Natural killer cell treated with Interleukin-12 subunit alpha and Interleukin-12 subunit beta and Interleukin-15 and Interleukin-18, amount 100 ng/mL, for 72 hours (primary cell): ENCODE data around the gene RAB33A. TPM values are rescaled to one million over a fixed set of nuclear protein-coding genes. Genes with fewer than 3 reads are reported as not detected.

Source experiments
- ATAC-seq, 2 donors: fragments of 150-1000 bp; cut with Tn5 transposase in 1 of 2; sonication (Bioruptor Pico), chemical (Tn5 transposase) in 1 of 2; 2 replicates each; pipeline ENCODE4 v1.10.0; 2021
- DNase-seq: peaks from one replicate; pipeline ENCODE4 v3.0.0; 2022; ENCODE audit warnings: low spot score
- H3K27ac Mint-ChIP-seq, 2 donors: 1 replicate in 1 of 2; 2 replicates in 1 of 2; pipeline ENCODE4 v1.8.0; 2022; ENCODE audit warnings: mixed read lengths in 2 of 2, mild to moderate bottlenecking in 1 of 2, moderate library complexity in 1 of 2
- H3K27me3 Mint-ChIP-seq, 2 donors: 1 replicate in 1 of 2; 2 replicates in 1 of 2; pipeline ENCODE4 v1.8.0; 2022; ENCODE audit warnings: mixed read lengths in 2 of 2
- H3K36me3 Mint-ChIP-seq: one replicate; pipeline ENCODE4 v1.8.0; 2022; ENCODE audit warnings: mixed read lengths
- H3K4me1 Mint-ChIP-seq, 2 donors: 1 replicate in 1 of 2; 2 replicates in 1 of 2; pipeline ENCODE4 v1.8.0; 2022; ENCODE audit warnings: low read depth in 2 of 2, mixed read lengths in 2 of 2, mild to moderate bottlenecking in 1 of 2
- H3K4me3 Mint-ChIP-seq: one replicate; pipeline ENCODE4 v1.8.0; 2022; ENCODE audit warnings: mixed read lengths
- H3K9me3 Mint-ChIP-seq: 2 replicates; pipeline ENCODE4 v1.8.0; 2022; ENCODE audit warnings: mixed read lengths
- total RNA-seq, 2 donors: library from RNA; stranded (reverse); gene quantifications; one replicate each; pipeline ENCODE4 v1.2.3, GENCODE V29; 2022

The RAB33A gene
- total RNA-seq, 2 donors from 2014 or later: 25.4 to 44.2 TPM

- ATAC-seq: no peak
- Mint-ChIP-seq H3K27me3 (peaks cover 0 to 11% of the 10 kb centered on the region in 2 donors), H3K36me3 (peaks cover 11% of the 10 kb centered on the region), H3K4me1 (peaks cover 46 to 51% of the 10 kb centered on the region in 2 donors), H3K9me3 (no peaks in the 10 kb centered on the region), H3K27ac (peak overlapping the region; percentile 59 to 61), H3K4me3 (peak overlapping the region; percentile 61)
- no peak for DNase-seq
Observed at GRCh38 chrX:130176942-130177341, 5.2 kb downstream of the RAB33A start.

DNA sequence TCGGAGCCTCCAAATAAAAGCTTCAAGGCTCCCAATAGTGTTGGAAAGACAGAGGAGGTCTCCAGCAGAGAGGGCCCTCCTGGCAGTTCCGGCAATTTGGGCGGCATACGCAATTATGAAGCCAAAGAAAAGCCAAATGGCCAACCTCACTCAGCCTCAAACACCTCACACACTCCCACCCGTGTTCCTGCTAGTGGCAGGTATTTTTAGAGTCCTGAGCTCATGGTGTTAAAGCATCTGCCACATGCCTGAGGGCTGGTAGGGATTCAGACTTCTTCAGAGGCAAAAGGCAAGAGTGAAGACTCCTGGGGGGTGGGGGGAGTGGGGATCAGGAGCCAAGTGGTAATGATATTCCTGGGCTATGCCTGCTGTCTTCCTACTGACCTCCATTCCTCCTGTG, 7.4 kb downstream of the RAB33A start:
- no peak for DNase-seq
- Mint-ChIP-seq H3K27me3 (peaks cover 0 to 11% of the 10 kb centered on the region in 2 donors), H3K9me3 (no peaks in the 10 kb centered on the region), H3K4me1 (peaks cover 40 to 44% of the 10 kb centered on the region in 2 donors), H3K36me3 (peaks cover 11% of the 10 kb centered on the region), H3K4me3 (no peak overlapping the region), H3K27ac (peak overlapping the region; percentile 34 to 46)
- no peak for ATAC-seq

DNA sequence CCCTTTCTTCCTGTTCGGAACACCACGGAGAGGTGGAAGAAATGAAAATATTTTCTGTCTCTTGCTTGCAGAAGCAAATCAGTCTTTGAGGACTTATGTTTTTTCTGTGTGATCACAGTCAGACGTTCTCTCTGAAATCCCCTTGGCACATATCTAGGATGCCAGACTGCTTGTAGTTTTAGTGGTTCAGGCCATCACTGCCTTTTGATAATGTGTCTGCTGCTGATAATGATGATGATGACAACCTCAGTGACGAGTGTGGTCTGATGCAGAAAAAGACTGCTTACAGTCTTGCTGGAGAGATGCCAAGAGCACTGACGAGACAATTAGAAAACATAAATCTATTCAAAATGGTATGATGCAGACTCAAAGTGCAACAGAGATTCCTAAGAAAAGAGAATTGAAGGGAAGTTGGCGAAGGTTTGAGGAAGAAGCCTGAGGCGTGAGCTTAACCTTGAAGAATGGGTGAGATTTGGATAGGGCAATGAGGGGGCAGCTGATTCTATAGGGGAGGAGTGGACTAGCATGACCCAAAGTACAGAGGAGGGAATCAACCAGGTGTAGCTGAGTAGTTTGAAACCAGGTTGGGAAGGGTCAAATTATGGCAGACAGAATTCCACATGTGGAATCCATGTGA, 7.9 kb downstream of the RAB33A start:
- Mint-ChIP-seq H3K4me1 (peaks cover 39 to 43% of the 10 kb centered on the region in 2 donors), H3K27ac (peak overlapping the region; percentile 34 to 46)

GRCh38 chrX:130184168-130184567, 12.4 kb downstream of the RAB33A start:
- ATAC-seq: no peak
- peak overlapping the region; percentile 61 for H3K4me3 Mint-ChIP-seq
- H3K27ac Mint-ChIP-seq: peak overlapping the region; percentile 72 to 82

More for the DNA sequence above, 7.9 kb downstream of the RAB33A start:
- ATAC-seq: no peak
- DNase-seq: no peak
- Mint-ChIP-seq H3K27me3 (peaks cover 0 to 11% of the 10 kb centered on the region in 2 donors), H3K9me3 (no peaks in the 10 kb centered on the region), H3K36me3 (peaks cover 11% of the 10 kb centered on the region), H3K4me3 (peak overlapping the region; percentile 43)

GRCh38 chrX:130184857-130185256, 13.1 kb downstream of the RAB33A start:
- Mint-ChIP-seq H3K4me3 (no peak overlapping the region), H3K9me3 (no peaks in the 10 kb centered on the region), H3K27ac (no peak overlapping the region), H3K27me3 (peaks cover 0 to 5% of the 10 kb centered on the region in 2 donors), H3K36me3 (peaks cover 1% of the 10 kb centered on the region), H3K4me1 (peaks cover 12 to 20% of the 10 kb centered on the region in 2 donors)
- no peak for DNase-seq
- no peak for ATAC-seq

More at GRCh38 chrX:130184168-130184567, 12.4 kb downstream of the RAB33A start:
- H3K36me3 Mint-ChIP-seq: peaks cover 5% of the 10 kb centered on the region
- DNase-seq: no peak
- H3K27me3 Mint-ChIP-seq: peaks cover 0 to 8% of the 10 kb centered on the region in 2 donors
- no peaks in the 10 kb centered on the region for H3K9me3 Mint-ChIP-seq
- peaks cover 18 to 26% of the 10 kb centered on the region in 2 donors for H3K4me1 Mint-ChIP-seq

DNA sequence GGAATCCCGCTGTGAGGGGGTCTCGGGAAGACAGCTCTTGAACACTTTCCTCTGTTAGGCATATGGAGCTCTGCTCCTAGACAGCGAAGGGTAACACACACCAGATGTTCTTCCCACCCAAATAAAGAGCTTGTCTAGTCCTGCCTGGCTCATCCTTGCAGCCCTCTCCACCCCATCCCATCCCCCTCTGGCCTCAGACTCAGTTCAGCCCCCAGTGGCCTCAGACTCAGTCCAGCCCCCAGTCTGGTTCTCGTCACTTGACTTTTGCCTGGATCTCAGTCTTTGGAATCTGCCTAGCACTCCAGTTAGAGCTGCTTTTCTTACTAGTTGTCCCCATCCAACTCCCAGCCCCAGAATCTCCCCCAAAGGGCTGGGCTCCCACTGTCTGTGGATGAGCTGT, 14.9 kb downstream of the RAB33A start:
- peak overlapping the region in 1 of 2 donors; percentile 23 for H3K27ac Mint-ChIP-seq
- peaks cover 10 to 18% of the 10 kb centered on the region in 2 donors for H3K4me1 Mint-ChIP-seq
- no peak for DNase-seq
- ATAC-seq: no peak
- peaks cover 0 to 3% of the 10 kb centered on the region in 2 donors for H3K27me3 Mint-ChIP-seq
- H3K9me3 Mint-ChIP-seq: no peaks in the 10 kb centered on the region
- no peaks in the 10 kb centered on the region for H3K36me3 Mint-ChIP-seq
- no peak overlapping the region for H3K4me3 Mint-ChIP-seq

DNA sequence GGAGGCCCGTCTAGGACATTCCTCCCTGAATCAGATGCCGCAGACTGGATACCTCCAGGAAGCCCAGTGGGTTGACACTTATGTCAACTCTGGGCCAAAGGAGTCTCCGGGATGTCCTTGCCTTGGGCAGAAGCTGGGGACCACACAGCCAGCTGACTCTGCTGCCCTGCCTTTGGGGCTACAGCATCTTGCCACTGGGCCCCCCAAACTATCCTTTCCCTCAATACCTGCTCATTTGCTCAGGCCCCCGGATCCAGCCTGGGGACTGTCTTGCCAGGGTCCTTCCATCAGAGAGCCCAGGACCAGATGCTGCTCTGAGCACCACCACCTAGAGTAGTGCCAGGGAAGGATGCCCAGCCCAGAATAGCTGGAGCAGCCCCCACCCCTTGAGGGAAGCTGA, 19.0 kb downstream of the RAB33A start:
- Mint-ChIP-seq H3K36me3 (no peaks in the 10 kb centered on the region), H3K27me3 (peaks cover 0 to 7% of the 10 kb centered on the region in 2 donors), H3K4me3 (no peak overlapping the region), H3K9me3 (no peaks in the 10 kb centered on the region), H3K27ac (no peak overlapping the region), H3K4me1 (peaks cover 0 to 7% of the 10 kb centered on the region in 2 donors)
- ATAC-seq: no peak
- no peak for DNase-seq

- no peak for DNase-seq
- Mint-ChIP-seq H3K4me3 (no peak overlapping the region), H3K4me1 (peaks cover 0 to 4% of the 10 kb centered on the region in 2 donors), H3K9me3 (no peaks in the 10 kb centered on the region), H3K27ac (no peak overlapping the region), H3K27me3 (peaks cover 0 to 16% of the 10 kb centered on the region in 2 donors), H3K36me3 (no peaks in the 10 kb centered on the region)
- no peak for ATAC-seq
Observed at GRCh38 chrX:130196466-130196865, 24.7 kb downstream of the RAB33A start.

DNA sequence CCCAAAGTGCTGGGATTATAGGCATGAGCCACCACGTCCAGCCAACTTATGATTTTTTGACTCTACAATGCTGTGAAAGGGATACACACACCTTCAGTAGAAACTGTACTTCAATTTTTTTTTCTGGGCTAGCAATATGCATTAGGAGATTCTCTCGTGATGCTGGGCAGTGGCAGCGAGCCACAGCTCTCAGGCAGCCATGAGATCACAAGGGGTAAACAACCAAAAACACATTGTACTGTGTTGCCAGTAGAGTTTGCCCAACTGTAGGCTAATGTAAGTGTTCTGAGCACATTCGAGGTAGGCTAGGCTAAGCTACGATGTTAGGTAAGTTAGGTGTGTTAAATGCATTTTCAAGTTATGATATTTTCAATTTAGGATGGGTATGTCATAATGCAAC, 25.7 kb downstream of the RAB33A start:
- Mint-ChIP-seq H3K36me3 (no peaks in the 10 kb centered on the region), H3K4me1 (peaks cover 0 to under 1% of the 10 kb centered on the region in 2 donors), H3K4me3 (no peak overlapping the region), H3K9me3 (no peaks in the 10 kb centered on the region), H3K27ac (no peak overlapping the region), H3K27me3 (peaks cover 0 to 14% of the 10 kb centered on the region in 2 donors)
- no peak for DNase-seq
- ATAC-seq: no peak

DNA sequence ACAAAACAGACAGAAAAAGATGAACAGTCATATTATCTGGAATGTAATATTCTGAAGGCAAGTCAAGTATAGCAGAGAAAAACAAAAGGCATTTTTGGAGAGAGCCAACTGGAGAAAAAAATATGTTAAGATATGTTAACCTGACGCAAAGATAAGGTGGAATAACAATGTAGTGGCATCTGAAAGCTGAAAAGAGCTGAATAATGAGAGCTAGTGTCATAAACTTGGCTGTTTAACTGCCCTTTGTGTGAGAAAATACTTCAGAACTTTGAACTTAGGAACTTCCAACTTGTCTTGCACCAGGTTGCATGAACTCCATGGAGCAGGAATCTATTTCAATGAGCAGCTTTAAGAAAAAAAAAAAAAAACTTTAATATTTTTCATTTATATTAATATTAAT, 32.9 kb downstream of the RAB33A start:
- H3K27ac Mint-ChIP-seq: no peak overlapping the region
- no peak for ATAC-seq

DNA sequence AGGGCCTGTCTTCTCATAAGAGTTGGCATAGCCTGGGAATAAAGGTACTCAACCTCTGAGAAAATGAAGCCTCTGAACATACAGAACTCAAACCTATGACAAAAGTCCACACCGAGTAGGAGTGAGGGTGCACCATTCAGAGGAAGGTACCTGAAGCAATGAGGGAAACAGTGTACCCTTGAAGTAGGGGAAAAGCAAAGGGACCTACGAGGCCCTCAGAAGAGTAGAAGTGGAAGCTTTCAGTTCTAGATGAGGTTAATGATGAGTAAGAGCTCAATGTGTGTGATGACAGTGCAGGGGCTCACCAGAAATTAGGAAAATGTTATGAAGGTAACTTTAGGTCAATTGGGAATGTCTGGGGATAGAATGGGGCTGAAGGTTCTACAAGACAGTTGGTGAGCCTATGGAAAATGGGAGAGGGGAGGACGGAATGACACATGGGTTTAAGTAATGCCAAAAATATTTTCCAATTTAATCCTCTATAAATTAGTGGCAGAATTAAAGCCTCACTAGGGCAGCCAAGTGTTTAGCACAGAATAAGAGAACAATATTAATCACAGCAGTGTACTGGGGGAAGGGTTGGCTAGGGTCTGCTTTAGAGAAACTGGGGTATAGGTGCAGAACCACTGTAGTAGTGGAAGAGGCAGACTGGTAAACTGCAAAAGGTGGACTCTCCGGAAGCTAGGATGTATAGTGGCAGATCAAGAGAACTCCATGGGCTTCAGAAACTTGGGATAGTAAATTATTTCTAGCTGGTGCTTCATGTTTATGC, 39.8 kb downstream of the RAB33A start:
- H3K4me3 Mint-ChIP-seq: peak overlapping the region; percentile 62

More for the DNA sequence above, 32.9 kb downstream of the RAB33A start:
- H3K4me1 Mint-ChIP-seq: no peaks in the 10 kb centered on the region
- H3K36me3 Mint-ChIP-seq: peaks cover 6% of the 10 kb centered on the region
- no peak for DNase-seq
- peaks cover 0 to 9% of the 10 kb centered on the region in 2 donors for H3K27me3 Mint-ChIP-seq
- H3K9me3 Mint-ChIP-seq: no peaks in the 10 kb centered on the region
- H3K4me3 Mint-ChIP-seq: no peak overlapping the region

DNA sequence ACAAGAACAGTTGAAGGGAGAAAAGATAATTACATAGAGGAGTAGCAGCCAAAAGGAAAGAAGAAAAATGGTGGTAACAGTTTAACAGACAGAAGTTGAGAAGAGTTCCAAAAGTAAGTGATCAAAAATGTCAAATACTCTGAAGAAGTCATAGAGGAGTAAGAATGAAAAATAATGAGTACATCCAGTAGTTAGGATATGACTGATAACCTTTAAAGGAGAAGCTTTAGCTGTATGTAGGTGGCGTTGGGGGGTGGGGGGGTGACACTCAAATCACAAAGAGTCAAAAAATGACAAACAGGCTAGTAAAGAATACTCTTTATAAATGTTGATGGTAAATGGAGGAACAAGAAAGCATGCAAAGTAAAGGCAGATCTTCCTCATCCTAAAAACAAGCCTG, 40.6 kb downstream of the RAB33A start:
- Mint-ChIP-seq H3K4me1 (peaks cover 2 to 21% of the 10 kb centered on the region in 2 donors), H3K27me3 (peaks cover 0 to 14% of the 10 kb centered on the region in 2 donors), H3K4me3 (peak overlapping the region; percentile 62), H3K27ac (peak overlapping the region in 1 of 2 donors; percentile 85), H3K9me3 (no peaks in the 10 kb centered on the region), H3K36me3 (peaks cover 25% of the 10 kb centered on the region)
- peak in 1 of 2 donors; percentile 73 for ATAC-seq
- DNase-seq: no peak

More for the DNA sequence above, 39.8 kb downstream of the RAB33A start:
- ATAC-seq (peak in 1 of 2 donors; percentile 60), DNase-seq (no peak)
- peaks cover 0 to 14% of the 10 kb centered on the region in 2 donors for H3K27me3 Mint-ChIP-seq
- no peaks in the 10 kb centered on the region for H3K9me3 Mint-ChIP-seq
- peaks cover 2 to 21% of the 10 kb centered on the region in 2 donors for H3K4me1 Mint-ChIP-seq
- H3K36me3 Mint-ChIP-seq: peaks cover 25% of the 10 kb centered on the region
- H3K27ac Mint-ChIP-seq: peak overlapping the region in 1 of 2 donors; percentile 85

GRCh38 chrX:130213376-130213775, 41.6 kb downstream of the RAB33A start:
- DNase-seq (no peak), ATAC-seq (no peak)
- Mint-ChIP-seq H3K27me3 (peaks cover 0 to 14% of the 10 kb centered on the region in 2 donors), H3K4me3 (peak overlapping the region; percentile 62), H3K36me3 (peaks cover 25% of the 10 kb centered on the region), H3K9me3 (no peaks in the 10 kb centered on the region), H3K4me1 (peaks cover 2 to 21% of the 10 kb centered on the region in 2 donors), H3K27ac (peak overlapping the region in 1 of 2 donors; percentile 85)

DNA sequence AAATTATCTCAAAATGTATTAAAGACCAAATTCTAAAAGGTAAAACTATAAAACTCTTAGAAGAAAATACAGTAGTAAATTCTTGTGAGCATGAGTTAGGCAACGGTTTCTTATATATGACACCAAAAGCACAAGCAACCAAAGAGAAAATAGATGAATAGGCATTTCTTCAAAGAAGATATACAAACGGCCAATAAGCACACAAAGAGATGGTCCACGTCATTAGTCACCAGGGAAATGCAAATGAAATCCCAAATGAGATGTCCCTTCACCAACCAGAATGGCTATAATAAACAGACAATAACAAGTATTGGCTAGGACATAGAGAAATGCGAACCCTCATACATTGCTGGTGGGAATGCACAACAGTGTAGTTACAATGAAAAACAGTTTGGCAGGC, 44.6 kb downstream of the RAB33A start:
- no peak overlapping the region for H3K4me3 Mint-ChIP-seq
- ATAC-seq (no peak), DNase-seq (no peak)
- peaks cover 2 to 20% of the 10 kb centered on the region in 2 donors for H3K4me1 Mint-ChIP-seq
- no peaks in the 10 kb centered on the region for H3K9me3 Mint-ChIP-seq
- no peak overlapping the region for H3K27ac Mint-ChIP-seq
- H3K27me3 Mint-ChIP-seq: peaks cover 0 to 11% of the 10 kb centered on the region in 2 donors
- peaks cover 24% of the 10 kb centered on the region for H3K36me3 Mint-ChIP-seq
